K562 (cell line): ENCODE data around the gene KCP. TPM values are rescaled to one million over a fixed set of nuclear protein-coding genes. Genes with fewer than 3 reads are reported as not detected.

Experiments
- ATAC-seq: fragments of 200-7000 bp; cut with Tn5 transposase; 3 replicates; pipeline ENCODE4 v1.9.1; 2020; ENCODE audit warnings: moderate library complexity
- BruUV-seq: library from RNA; stranded (reverse); fragments of 400-500 nt; replicated peaks from 2 replicates; lab custom pipeline; 2021; lab: Mats Ljungman, UMichigan
- CTCF ChIA-PET: fragments of 300-600 bp; formaldehyde crosslinking; extraction: SDS; loops from one replicate; lab custom pipeline; 2021; ENCODE audit warnings: low intra/inter-chr PET ratio; lab: Yijun Ruan, JAX
- POLR2A ChIA-PET: fragments of 300-600, 350-650 bp; sonication (Branson Sonifier 250); formaldehyde crosslinking; extraction: SDS; loops from one replicate; lab custom pipeline; 2021; ENCODE audit warnings: antibody characterized with exemption, inconsistent platforms; lab: Yijun Ruan, JAX
- DNase-seq, 4 experiments: peaks; one replicate each; pipeline versions ENCODE4 v3.0.0 to v3.0.0-alpha.2; 2011 to 2018; ENCODE audit warnings: low spot score in 3 of 4, mixed read lengths in 3 of 4; ENCODE audit errors: extremely low read depth in 1 of 4
- FAIRE-seq: peaks from 2 replicates; lab custom pipeline; 2011; peaks lifted over from hg19 to GRCh38; lab: Jason Lieb, UNC
- H2AFZ ChIP-seq: 2 replicates; pipeline ENCODE4 v1.6.0; 2011; ENCODE audit warnings: low read depth, low read length, control low read depth, inconsistent platforms
- H3K27ac ChIP-seq: fragments of 200-600 bp; 3 replicates; pipeline ENCODE4 v1.8.0; 2011; ENCODE audit warnings: low read depth, mild to moderate bottlenecking, control low read depth, inconsistent platforms, low read length, moderate library complexity, mixed read lengths; ENCODE audit errors: extremely low read depth
- H3K27me3 ChIP-seq, 2 experiments: fragments of 300-600 bp in 1 of 2; 2 replicates in 1 of 2; 3 replicates in 1 of 2; pipeline versions ENCODE4 v1.6.0 to v1.8.0; 2011; ENCODE audit warnings: inconsistent platforms in 2 of 2, low read length in 2 of 2, mild to moderate bottlenecking in 1 of 2, mixed read lengths in 1 of 2, moderate library complexity in 1 of 2; ENCODE audit not compliant: control insufficient read depth in 2 of 2, insufficient read depth in 2 of 2
- H3K36me3 ChIP-seq: fragments of 300-600 bp; 3 replicates; pipeline ENCODE4 v1.8.0; 2011; ENCODE audit warnings: mild to moderate bottlenecking, low read length, inconsistent platforms; ENCODE audit not compliant: control insufficient read depth, insufficient read depth
- H3K4me1 ChIP-seq, 2 experiments: fragments of 200-600 bp in 1 of 2; replicated peaks in 1 of 2; 2 replicates in 1 of 2; 3 replicates in 1 of 2; pipeline versions ENCODE4 v1.5.1 to v1.8.0; 2011; ENCODE audit warnings: inconsistent platforms in 2 of 2, low read length in 2 of 2, mild to moderate bottlenecking in 1 of 2, mixed read lengths in 1 of 2, moderate library complexity in 1 of 2; ENCODE audit not compliant: control insufficient read depth in 2 of 2, insufficient read depth in 2 of 2
- H3K4me2 ChIP-seq: 2 replicates; pipeline ENCODE4 v1.6.1; 2011; ENCODE audit warnings: low read length, control low read depth, inconsistent platforms, mixed read lengths; ENCODE audit not compliant: insufficient read depth
- H3K4me3 ChIP-seq: fragments of 200-600 bp; sonication (generic), shearing (Covaris generic); 2 replicates; pipeline ENCODE4 v1.5.1; 2016; ENCODE audit warnings: control low read depth, inconsistent platforms
- H3K79me2 ChIP-seq: fragments of 200-600 bp; 3 replicates; pipeline ENCODE4 v1.8.0; 2011; ENCODE audit warnings: low read length, inconsistent platforms; ENCODE audit not compliant: control insufficient read depth, insufficient read depth
- H3K9ac ChIP-seq, 2 experiments: 2 replicates each; pipeline versions ENCODE4 v1.6.0 to v1.6.1; 2011; ENCODE audit warnings: low read depth in 2 of 2, low read length in 2 of 2, control low read depth in 1 of 2, inconsistent platforms in 1 of 2, mild to moderate bottlenecking in 1 of 2, mixed read lengths in 1 of 2; ENCODE audit not compliant: insufficient read depth in 1 of 2
- H3K9me1 ChIP-seq: one replicate; pipeline ENCODE4 v1.6.0; 2011; ENCODE audit warnings: inconsistent platforms, mild to moderate bottlenecking, low read length, moderate library complexity; ENCODE audit not compliant: control insufficient read depth, insufficient read depth
- H3K9me3 ChIP-seq: replicated peaks from 2 replicates; pipeline ENCODE4 v1.5.1; 2011; ENCODE audit warnings: low read depth, low read length, inconsistent platforms; ENCODE audit not compliant: control insufficient read depth, insufficient read depth
- H4K20me1 ChIP-seq: replicated peaks from 2 replicates; pipeline ENCODE4 v1.6.1; 2011; ENCODE audit warnings: low read length, inconsistent platforms, mixed read lengths; ENCODE audit not compliant: control insufficient read depth, insufficient read depth
- CBFA2T3 ChIP-seq: fragments of 450-650 bp; IDR thresholded peaks from 2 replicates; pipeline ENCODE4 v1.6.1; 2017
- FOXP1 ChIP-seq: sonication (generic); formaldehyde crosslinking; IDR thresholded peaks from 2 replicates; pipeline ENCODE4 v1.8.0; 2022; ENCODE audit warnings: mild to moderate bottlenecking, missing genetic modification reagents
- POLR2AphosphoS5 ChIP-seq: IDR thresholded peaks from 2 replicates; pipeline ENCODE4 v1.6.1; 2011; ENCODE audit warnings: mild to moderate bottlenecking, low read depth, low read length, moderate library complexity; ENCODE audit not compliant: control insufficient read depth, insufficient read depth
- RBM25 ChIP-seq: fragments of 200-400 bp; formaldehyde crosslinking; IDR thresholded peaks from 2 replicates; pipeline ENCODE4 v1.6.1; 2018; ENCODE audit warnings: low read length, low read depth, moderate library complexity; ENCODE audit not compliant: severe bottlenecking
- ZNF224 ChIP-seq: sonication (generic); formaldehyde crosslinking; IDR thresholded peaks from 2 replicates; pipeline ENCODE4 v1.8.0; 2022; ENCODE audit warnings: mild to moderate bottlenecking, missing genetic modification reagents
- WGBS: fragments of 100-300 bp; shearing (Covaris generic); methylation state at CpG from one replicate; pipeline ENCODE4 v1.1.6; 2016; ENCODE audit warnings: low coverage, mixed read lengths; ENCODE audit not compliant: insufficient coverage; ENCODE audit errors: missing lambda C conversion rate; 5-methylcytosine and 5-hydroxymethylcytosine counted together
- in situ Hi-C: fragments of 300-500 bp; cut with MboI; formaldehyde crosslinking; loops from 4 replicates; pipeline ENCODE4 v1.15.0; 2018; ENCODE audit warnings: inconsistent platforms, mixed read lengths
- intact Hi-C: fragments of 100-400 bp; cut with micrococcal nuclease; formaldehyde crosslinking; loops from 2 replicates; pipeline ENCODE4 v1.14.2; 2022
- polyA plus RNA-seq, 8 experiments: library from polyadenylated mRNA; depleted of rRNA in 4 of 8; stranded (reverse) in 5 of 8; unstranded in 3 of 8; fragments of >200 nt; fragmentation: Nextera tagmentation in 2 of 8; fragmentation: Illumina TruSeq in 1 of 8; extraction: Ambion mirVana in 2 of 8; extraction: Trizol in 1 of 8; gene quantifications; 2 replicates each; pipeline versions ENCODE4 v1.2.1 to v1.2.3, GENCODE V29; 2011 to 2014; ENCODE audit warnings: inconsistent platforms in 1 of 8, missing spikeins in 1 of 8
- total RNA-seq, 7 experiments: library from RNA; depleted of rRNA in 6 of 7; stranded (reverse); fragments of >200 nt in 6 of 7; fragmentation: Illumina TruSeq in 2 of 7; extraction: Trizol in 2 of 7; gene quantifications; 2 replicates each; pipeline versions ENCODE4 v1.2.1 to v1.2.3, GENCODE V29; 2011 to 2021; ENCODE audit warnings: low replicate concordance in 1 of 7
- TF ChIP-seq, protein P1 (sequence below), 3 experiments: IDR thresholded peaks in 2 of 3; conservative IDR thresholded peaks in 1 of 3; 2 replicates each; pipeline ENCODE4 v1.5.1; 2011 to 2012; ENCODE audit warnings: low read length in 3 of 3, mild to moderate bottlenecking in 3 of 3, control low read depth in 2 of 3, improper control_type of control experiment in 1 of 3, inconsistent platforms in 1 of 3, low read depth in 1 of 3, mixed read lengths in 1 of 3, moderate library complexity in 1 of 3; ENCODE audit not compliant: insufficient read depth in 2 of 3

The KCP gene
- total and polyA plus RNA-seq, 9 of the 15 experiments (the other 6 are each of a cell fraction or from before 2014, with no cell fraction given) = 0.06 to 0.17 (median 0.12) TPM; not detected in 3

DNA sequence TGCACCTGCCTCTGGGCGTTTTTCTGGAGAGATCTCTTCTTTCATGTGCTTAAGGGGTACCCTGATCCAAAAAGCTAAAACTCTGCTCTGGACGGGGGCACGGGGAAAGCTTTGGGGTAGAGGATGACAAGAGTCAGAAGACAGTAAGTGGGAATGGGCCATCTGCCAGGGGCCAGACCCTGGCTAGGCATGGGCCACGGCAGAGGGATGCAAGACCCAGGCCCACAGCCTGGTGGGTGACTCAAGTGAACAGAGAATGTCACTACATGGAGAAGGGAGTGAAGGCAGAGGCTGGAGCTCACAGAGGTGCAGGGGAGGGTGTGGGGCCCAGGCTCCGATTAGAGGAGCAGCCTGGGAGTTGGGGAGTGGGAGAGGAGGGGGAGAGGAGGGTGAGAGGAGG lies 65.0 kb downstream of the KCP start:
- H2AFZ ChIP-seq = no peak overlapping the region
- ChIA-PET POLR2A (interaction anchor here (0.7 to 1.7 kb wide), 5 partner anchors 9 to 167 kb away, joined by 3 to 6 read pairs (median 4); no protein-coding TSS in a partner anchor), CTCF (no interaction called here)
- no TSS peak for BruUV-seq
- peaks cover 25% of the 10 kb centered on the region for H4K20me1 ChIP-seq
- no peaks in the 10 kb centered on the region for H3K9me3 ChIP-seq
- FAIRE-seq = no peak
- H3K9me1 ChIP-seq = peaks cover 10% of the 10 kb centered on the region
- H3K27ac ChIP-seq = no peak overlapping the region
- no peak overlapping the region for H3K4me2 ChIP-seq
- no peak overlapping the region for H3K4me3 ChIP-seq
- no peaks in the 10 kb centered on the region for H3K27me3 ChIP-seq
- no peaks in the 10 kb centered on the region for H3K79me2 ChIP-seq
- no peak for DNase-seq
- in situ Hi-C loops = no loop called here
- intact Hi-C loops = no loop called here
- peaks cover 0 to 42% of the 10 kb centered on the region in 2 experiments; a peak in 2 of 5 replicates for H3K4me1 ChIP-seq
- WGBS = 88% methylated on average over 5 of the region's 5 CpGs
- ATAC-seq = no peak
- TF ChIP-seq POLR2AphosphoS5 (peak; percentile 14; the same call in 1 of the 2 replicates), ZNF224 (no peak), FOXP1 (CRISPR knock-in tag) (no peak), CBFA2T3 (no peak), RBM25 (no peak)
- TF ChIP-seq, protein P1, sequence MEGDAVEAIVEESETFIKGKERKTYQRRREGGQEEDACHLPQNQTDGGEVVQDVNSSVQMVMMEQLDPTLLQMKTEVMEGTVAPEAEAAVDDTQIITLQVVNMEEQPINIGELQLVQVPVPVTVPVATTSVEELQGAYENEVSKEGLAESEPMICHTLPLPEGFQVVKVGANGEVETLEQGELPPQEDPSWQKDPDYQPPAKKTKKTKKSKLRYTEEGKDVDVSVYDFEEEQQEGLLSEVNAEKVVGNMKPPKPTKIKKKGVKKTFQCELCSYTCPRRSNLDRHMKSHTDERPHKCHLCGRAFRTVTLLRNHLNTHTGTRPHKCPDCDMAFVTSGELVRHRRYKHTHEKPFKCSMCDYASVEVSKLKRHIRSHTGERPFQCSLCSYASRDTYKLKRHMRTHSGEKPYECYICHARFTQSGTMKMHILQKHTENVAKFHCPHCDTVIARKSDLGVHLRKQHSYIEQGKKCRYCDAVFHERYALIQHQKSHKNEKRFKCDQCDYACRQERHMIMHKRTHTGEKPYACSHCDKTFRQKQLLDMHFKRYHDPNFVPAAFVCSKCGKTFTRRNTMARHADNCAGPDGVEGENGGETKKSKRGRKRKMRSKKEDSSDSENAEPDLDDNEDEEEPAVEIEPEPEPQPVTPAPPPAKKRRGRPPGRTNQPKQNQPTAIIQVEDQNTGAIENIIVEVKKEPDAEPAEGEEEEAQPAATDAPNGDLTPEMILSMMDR (IDR thresholded peaks at IDR 0.05 in 2 of 3, conservative IDR thresholded peaks at IDR 0.05 in 1 of 3; ENCODE audit: insufficient read depth in 2 of 3, low read depth in 1 of 3, low read length in 3 of 3) = no peak
- peak overlapping the region in 1 of 2 experiments; percentile 54; a peak in 1 of 4 replicates for H3K9ac ChIP-seq
- peaks cover 100% of the 10 kb centered on the region; the same call in 2 of the 3 replicates for H3K36me3 ChIP-seq
